Activated CD8-positive, alpha-beta memory T cell treated with anti-CD3 and anti-CD28 coated beads, Interleukin-2, amount 50 U/mL, for 48 hours (primary cell): ENCODE data around the gene MBL2.

Experiments used
- DNase-seq: peaks from one replicate; pipeline ENCODE4 v3.0.0-alpha.2; 2020

Gene MBL2

GRCh38 chr10:52739380-52740154, 33.0 kb downstream of the MBL2 start:
- DNase-seq: no peak

DNA sequence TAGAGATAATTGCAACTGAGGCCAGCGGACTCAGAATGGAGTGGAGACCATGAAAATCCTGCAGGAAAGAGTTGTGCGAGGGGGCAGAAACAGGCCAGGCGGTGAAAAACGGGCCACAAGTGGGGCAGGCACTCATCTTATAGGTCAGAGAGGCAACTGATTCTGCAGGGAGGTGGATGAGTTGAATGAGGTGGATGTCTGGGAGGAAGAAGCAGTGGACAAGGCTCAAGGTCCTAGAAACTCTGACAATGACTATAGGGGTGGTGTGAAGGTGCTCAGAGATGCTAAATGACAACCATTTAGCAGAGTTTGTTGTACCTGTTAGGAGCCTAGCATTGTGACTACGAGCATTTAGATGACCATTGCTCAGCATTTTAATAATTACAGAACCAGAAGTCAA, 33.6 kb downstream of the MBL2 start:
- no peak for DNase-seq

DNA sequence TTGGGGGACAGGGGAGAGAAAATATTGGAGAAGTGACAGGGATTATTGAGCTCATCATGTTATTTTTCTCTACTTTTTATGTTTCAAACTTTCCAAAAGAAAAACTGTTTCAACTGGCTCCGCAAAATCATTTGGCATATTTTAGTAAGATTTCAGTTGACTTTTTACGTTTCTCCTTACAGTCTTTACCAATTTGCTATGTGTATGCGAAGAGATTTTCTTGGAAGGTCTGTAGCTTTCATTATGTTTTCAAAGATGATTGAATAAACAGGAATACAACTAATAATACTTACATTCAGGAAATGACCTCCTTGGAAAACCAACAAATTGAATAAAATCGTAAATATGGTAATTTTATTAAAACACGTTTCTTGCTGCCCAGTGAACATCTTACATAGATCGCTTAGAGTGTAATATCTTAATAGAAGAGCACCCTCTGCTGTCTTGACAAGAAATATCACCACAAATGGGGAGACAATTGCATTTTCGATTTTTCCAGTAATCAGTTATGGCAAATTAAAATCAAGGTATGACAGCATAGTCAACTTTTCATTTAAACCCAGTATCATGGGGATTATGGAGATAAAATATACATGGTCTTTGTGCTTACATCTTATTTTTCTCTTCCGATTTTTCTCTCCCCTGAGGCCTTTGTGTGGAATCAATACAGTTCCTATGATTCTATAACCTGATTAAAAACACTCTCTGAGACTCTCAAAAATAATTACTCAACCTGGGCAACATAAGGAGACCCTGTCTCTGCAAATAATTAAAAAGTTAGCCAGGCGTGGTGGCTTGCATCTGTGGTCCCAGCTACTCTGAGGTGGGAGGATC, 43.1 kb downstream of the MBL2 start:
- no peak for DNase-seq

GRCh38 chr10:52720018-52720417, 52.6 kb downstream of the MBL2 start:
- no peak for DNase-seq
